ENCODE measurements around the gene TCERG1L. TPM values are rescaled to one million over a fixed set of nuclear protein-coding genes. Genes with fewer than 3 reads are reported as not detected.

Gene TCERG1L
- total RNA-seq, 1 experiment from 2014 or later, result 1.5 TPM

DNA sequence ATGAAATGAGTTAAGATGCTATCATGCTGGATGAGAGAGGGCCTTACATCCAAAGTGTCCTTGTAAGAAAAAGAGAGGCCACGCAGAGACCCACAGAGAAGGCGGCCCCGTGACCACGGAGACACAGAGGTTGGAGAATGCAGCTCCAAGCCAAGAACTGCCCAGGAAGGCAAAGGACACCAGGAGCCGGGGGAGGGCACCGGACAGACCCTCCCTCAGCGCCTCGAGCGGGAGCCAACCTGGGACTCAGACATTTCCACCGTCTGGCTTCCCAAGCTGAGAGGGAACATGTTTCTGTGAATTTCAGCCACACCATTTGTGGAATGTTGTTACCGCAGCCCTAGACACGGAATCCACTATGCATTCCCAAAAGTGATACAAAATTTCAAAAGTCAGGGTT is 22.9 kb downstream of the TCERG1L start:
- ChIA-PET CTCF (no interaction called here), POLR2A (no interaction called here)
- DNase-seq (ENCODE audit: low spot score) (no peak), ATAC-seq (no peak)
- H3K4me1 Mint-ChIP-seq, result no peaks in the 10 kb centered on the region
- peaks cover 43% of the 10 kb centered on the region for H3K36me3 Mint-ChIP-seq
- TF ChIP-seq ESRRA (CRISPR knock-in tag; IDR thresholded peaks at IDR 0.05; ENCODE audit: borderline replicate concordance) (no peak), NR3C1 (CRISPR knock-in tag; conservative IDR thresholded peaks at IDR 0.05; ENCODE audit: low read depth) (no peak), SP1 (CRISPR knock-in tag; conservative IDR thresholded peaks at IDR 0.05) (no peak), ZNF396 (CRISPR knock-in tag; IDR thresholded peaks at IDR 0.05; ENCODE audit: borderline replicate concordance) (no peak), IRF2 (CRISPR knock-in tag; IDR thresholded peaks at IDR 0.05; ENCODE audit: borderline replicate concordance, low read depth) (no peak), TCF7 (CRISPR knock-in tag; IDR thresholded peaks at IDR 0.05; ENCODE audit: low read depth) (no peak), ETV6 (CRISPR knock-in tag; IDR thresholded peaks at IDR 0.05) (no peak), EMX1 (CRISPR knock-in tag; IDR thresholded peaks at IDR 0.05) (no peak), CREB1 (CRISPR knock-in tag; IDR thresholded peaks at IDR 0.05) (no peak), KAT7 (CRISPR knock-in tag; IDR thresholded peaks at IDR 0.05; ENCODE audit: borderline replicate concordance) (no peak), GRHL2 (CRISPR knock-in tag; IDR thresholded peaks at IDR 0.05; ENCODE audit: insufficient replicate concordance, severe bottlenecking) (no peak), JAZF1 (CRISPR knock-in tag; IDR thresholded peaks at IDR 0.05) (no peak), ZNF219 (CRISPR knock-in tag; IDR thresholded peaks at IDR 0.05; ENCODE audit: borderline replicate concordance) (no peak)
- TF ChIP-seq, protein P1, sequence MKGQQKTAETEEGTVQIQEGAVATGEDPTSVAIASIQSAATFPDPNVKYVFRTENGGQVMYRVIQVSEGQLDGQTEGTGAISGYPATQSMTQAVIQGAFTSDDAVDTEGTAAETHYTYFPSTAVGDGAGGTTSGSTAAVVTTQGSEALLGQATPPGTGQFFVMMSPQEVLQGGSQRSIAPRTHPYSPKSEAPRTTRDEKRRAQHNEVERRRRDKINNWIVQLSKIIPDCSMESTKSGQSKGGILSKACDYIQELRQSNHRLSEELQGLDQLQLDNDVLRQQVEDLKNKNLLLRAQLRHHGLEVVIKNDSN (CRISPR knock-in tag; IDR thresholded peaks at IDR 0.05), result no peak
- TF ChIP-seq, protein P2, sequence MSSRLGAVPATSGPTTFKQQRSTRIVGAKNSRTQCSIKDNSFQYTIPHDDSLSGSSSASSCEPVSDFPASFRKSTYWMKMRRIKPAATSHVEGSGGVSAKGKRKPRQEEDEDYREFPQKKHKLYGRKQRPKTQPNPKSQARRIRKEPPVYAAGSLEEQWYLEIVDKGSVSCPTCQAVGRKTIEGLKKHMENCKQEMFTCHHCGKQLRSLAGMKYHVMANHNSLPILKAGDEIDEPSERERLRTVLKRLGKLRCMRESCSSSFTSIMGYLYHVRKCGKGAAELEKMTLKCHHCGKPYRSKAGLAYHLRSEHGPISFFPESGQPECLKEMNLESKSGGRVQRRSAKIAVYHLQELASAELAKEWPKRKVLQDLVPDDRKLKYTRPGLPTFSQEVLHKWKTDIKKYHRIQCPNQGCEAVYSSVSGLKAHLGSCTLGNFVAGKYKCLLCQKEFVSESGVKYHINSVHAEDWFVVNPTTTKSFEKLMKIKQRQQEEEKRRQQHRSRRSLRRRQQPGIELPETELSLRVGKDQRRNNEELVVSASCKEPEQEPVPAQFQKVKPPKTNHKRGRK (CRISPR knock-in tag; IDR thresholded peaks at IDR 0.05; ENCODE audit: borderline replicate concordance), result no peak
- TF ChIP-seq, protein P3, sequence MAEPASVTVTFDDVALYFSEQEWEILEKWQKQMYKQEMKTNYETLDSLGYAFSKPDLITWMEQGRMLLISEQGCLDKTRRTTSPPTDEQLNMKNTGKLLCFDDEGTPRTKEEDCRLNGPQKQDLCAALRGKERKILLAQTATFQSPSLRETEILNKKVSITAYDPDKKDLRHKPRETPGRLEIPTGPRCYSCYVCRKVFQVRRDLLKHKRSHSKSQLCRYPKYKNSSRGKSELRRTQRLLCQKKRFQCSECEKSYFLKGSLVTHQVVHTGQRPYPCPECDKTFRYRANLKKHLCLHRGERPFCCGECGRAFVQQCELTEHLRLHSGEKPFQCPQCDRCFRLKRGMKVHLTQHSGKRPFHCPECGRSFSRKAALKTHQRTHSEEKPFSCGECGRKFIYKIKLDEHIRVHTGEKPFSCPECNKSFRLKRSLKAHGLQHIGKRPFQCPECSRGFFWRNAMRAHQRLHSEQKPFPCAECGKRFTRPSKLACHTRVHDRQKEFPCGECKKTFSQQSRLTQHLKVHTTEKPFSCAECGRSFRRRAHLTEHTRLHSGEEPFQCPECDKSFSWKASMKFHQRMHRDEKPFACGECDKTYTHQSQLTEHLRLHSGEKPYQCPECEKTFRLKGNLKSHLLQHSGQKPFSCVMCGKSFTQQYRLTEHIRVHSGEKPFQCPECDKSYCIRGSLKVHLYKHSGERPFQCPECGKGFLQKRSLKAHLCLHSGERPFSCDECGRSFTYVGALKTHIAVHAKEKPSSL (CRISPR knock-in tag; conservative IDR thresholded peaks at IDR 0.05), result no peak
- TF ChIP-seq, protein P4, sequence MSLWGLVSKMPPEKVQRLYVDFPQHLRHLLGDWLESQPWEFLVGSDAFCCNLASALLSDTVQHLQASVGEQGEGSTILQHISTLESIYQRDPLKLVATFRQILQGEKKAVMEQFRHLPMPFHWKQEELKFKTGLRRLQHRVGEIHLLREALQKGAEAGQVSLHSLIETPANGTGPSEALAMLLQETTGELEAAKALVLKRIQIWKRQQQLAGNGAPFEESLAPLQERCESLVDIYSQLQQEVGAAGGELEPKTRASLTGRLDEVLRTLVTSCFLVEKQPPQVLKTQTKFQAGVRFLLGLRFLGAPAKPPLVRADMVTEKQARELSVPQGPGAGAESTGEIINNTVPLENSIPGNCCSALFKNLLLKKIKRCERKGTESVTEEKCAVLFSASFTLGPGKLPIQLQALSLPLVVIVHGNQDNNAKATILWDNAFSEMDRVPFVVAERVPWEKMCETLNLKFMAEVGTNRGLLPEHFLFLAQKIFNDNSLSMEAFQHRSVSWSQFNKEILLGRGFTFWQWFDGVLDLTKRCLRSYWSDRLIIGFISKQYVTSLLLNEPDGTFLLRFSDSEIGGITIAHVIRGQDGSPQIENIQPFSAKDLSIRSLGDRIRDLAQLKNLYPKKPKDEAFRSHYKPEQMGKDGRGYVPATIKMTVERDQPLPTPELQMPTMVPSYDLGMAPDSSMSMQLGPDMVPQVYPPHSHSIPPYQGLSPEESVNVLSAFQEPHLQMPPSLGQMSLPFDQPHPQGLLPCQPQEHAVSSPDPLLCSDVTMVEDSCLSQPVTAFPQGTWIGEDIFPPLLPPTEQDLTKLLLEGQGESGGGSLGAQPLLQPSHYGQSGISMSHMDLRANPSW (CRISPR knock-in tag; conservative IDR thresholded peaks at IDR 0.05; ENCODE audit: low read depth), result no peak
- TF ChIP-seq, protein P5, sequence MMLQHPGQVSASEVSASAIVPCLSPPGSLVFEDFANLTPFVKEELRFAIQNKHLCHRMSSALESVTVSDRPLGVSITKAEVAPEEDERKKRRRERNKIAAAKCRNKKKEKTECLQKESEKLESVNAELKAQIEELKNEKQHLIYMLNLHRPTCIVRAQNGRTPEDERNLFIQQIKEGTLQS (CRISPR knock-in tag; conservative IDR thresholded peaks at IDR 0.05), result no peak
- TF ChIP-seq, protein P6, sequence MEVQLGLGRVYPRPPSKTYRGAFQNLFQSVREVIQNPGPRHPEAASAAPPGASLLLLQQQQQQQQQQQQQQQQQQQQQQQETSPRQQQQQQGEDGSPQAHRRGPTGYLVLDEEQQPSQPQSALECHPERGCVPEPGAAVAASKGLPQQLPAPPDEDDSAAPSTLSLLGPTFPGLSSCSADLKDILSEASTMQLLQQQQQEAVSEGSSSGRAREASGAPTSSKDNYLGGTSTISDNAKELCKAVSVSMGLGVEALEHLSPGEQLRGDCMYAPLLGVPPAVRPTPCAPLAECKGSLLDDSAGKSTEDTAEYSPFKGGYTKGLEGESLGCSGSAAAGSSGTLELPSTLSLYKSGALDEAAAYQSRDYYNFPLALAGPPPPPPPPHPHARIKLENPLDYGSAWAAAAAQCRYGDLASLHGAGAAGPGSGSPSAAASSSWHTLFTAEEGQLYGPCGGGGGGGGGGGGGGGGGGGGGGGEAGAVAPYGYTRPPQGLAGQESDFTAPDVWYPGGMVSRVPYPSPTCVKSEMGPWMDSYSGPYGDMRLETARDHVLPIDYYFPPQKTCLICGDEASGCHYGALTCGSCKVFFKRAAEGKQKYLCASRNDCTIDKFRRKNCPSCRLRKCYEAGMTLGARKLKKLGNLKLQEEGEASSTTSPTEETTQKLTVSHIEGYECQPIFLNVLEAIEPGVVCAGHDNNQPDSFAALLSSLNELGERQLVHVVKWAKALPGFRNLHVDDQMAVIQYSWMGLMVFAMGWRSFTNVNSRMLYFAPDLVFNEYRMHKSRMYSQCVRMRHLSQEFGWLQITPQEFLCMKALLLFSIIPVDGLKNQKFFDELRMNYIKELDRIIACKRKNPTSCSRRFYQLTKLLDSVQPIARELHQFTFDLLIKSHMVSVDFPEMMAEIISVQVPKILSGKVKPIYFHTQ (CRISPR knock-in tag; IDR thresholded peaks at IDR 0.05), result no peak
- TF ChIP-seq, protein P7, sequence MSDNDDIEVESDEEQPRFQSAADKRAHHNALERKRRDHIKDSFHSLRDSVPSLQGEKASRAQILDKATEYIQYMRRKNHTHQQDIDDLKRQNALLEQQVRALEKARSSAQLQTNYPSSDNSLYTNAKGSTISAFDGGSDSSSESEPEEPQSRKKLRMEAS (CRISPR knock-in tag; IDR thresholded peaks at IDR 0.05), result no peak
- no peak overlapping the region for H3K4me3 Mint-ChIP-seq
- no peaks in the 10 kb centered on the region; the same call in 1 of the 2 replicates for H3K27me3 Mint-ChIP-seq (ENCODE audit: low read depth)
- peaks cover 44% of the 10 kb centered on the region for H3K9me3 Mint-ChIP-seq
- H3K27ac Mint-ChIP-seq, result no peak overlapping the region

Data from WTC11 (cell line).